Activated naive CD4-positive, alpha-beta T cell treated with anti-CD3 and anti-CD28 coated beads, Interleukin-2, amount 50 U/mL, for 24 hours (primary cell): ENCODE data around the gene DOCK10.
A peak's percentile ranks its signal among the peaks of the same experiment; 100 is the strongest.
"Not testable (repeated sequence)": the region's sequence is repeated elsewhere in the genome, so short reads cannot be mapped to it uniquely, and the experiment has no call there.

Experiments
- H3K27ac Mint-ChIP-seq: one replicate; pipeline ENCODE4 v1.8.0; 2021; ENCODE audit warnings: mild to moderate bottlenecking, mixed read lengths
- H3K27me3 Mint-ChIP-seq: one replicate; pipeline ENCODE4 v1.8.0; 2021; ENCODE audit warnings: mixed read lengths
- H3K36me3 Mint-ChIP-seq: one replicate; pipeline ENCODE4 v1.8.0; 2021; ENCODE audit warnings: mixed read lengths
- H3K4me1 Mint-ChIP-seq: one replicate; pipeline ENCODE4 v1.8.0; 2021; ENCODE audit warnings: mixed read lengths
- H3K4me3 Mint-ChIP-seq: one replicate; pipeline ENCODE4 v1.8.0; 2021; ENCODE audit warnings: mild to moderate bottlenecking, mixed read lengths
- H3K9me3 Mint-ChIP-seq: one replicate; pipeline ENCODE4 v1.8.0; 2021; ENCODE audit warnings: mixed read lengths

The DOCK10 gene

DNA sequence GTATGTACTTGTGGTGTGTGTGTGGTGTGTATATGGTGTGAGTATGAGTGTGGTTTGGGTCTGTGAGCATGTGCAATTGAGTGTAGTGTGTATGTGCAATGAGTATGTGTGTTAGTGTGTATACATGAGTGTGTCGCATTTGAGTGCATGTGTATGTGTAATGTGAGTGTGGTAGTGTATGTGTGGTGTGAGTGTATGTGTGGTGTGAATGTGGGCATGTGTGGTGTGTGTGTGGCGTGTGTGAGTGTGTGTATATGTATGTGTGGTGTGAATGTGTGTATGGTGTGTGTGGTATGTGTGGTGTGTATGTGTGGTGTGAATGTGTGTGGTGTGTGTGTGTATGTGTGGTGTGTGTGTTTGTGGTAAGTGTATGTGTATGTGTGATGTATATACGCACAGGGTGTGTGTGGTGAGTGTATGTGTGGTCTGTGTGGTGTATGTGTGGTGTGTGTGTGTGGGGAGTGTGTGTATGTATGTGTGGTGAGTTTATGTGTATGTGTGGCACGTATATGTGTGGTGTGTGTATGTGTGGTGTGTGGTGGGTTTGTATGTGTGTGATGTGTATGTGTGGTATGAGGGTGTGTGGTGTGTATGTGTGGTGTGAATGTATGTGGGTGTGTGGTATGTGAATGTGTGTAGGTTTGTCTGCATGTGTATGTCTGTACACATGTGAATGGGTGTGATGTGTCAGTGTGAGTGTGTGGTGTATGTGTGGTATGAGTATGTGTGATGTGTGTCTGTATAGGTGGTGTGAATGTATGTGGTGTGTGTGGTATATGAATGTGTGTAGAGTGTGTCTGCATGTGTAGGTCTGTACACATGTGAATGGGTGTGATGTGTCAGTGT is 123.4 kb downstream of the DOCK10 start:
- Mint-ChIP-seq H3K4me3 (no peak overlapping the region), H3K27ac (no peak overlapping the region), H3K9me3 (no peaks in the 10 kb centered on the region), H3K27me3 (no peaks in the 10 kb centered on the region), H3K36me3 (peaks cover 6% of the 10 kb centered on the region), H3K4me1 (peaks cover 21% of the 10 kb centered on the region)

- H3K4me3 Mint-ChIP-seq, H3K9me3 Mint-ChIP-seq, H3K27ac Mint-ChIP-seq: not testable (repeated sequence)
Measured at GRCh38 chr2:224917246-224917645, 125.0 kb downstream of the DOCK10 start.

DNA sequence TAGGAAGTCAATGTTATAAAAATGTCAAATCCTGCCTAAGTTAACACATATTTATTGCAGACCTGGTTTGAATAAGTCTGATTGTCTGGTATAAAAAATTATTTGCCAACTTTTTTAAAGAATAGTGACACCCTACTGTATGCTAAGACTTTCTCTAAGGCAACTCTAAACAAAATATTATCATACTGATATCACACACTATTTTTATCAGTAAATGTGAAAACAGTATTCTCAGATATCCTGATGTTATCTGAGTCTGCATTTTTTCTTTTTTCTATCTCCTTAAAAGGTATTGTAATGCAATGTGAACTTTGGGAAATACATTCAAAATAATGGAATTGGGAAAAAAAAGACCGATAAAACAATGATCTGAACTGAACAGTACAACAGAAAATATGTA is 127.1 kb downstream of the DOCK10 start:
- Mint-ChIP-seq H3K4me1 (peaks cover 33% of the 10 kb centered on the region), H3K27me3 (no peaks in the 10 kb centered on the region), H3K9me3 (no peaks in the 10 kb centered on the region), H3K36me3 (peaks cover 13% of the 10 kb centered on the region), H3K4me3 (no peak overlapping the region), H3K27ac (no peak overlapping the region)

More at GRCh38 chr2:224917246-224917645, 125.0 kb downstream of the DOCK10 start:
- not testable (repeated sequence) for H3K27me3 Mint-ChIP-seq, H3K36me3 Mint-ChIP-seq
- H3K4me1 Mint-ChIP-seq, result peaks cover 16% of the 10 kb centered on the region

DNA sequence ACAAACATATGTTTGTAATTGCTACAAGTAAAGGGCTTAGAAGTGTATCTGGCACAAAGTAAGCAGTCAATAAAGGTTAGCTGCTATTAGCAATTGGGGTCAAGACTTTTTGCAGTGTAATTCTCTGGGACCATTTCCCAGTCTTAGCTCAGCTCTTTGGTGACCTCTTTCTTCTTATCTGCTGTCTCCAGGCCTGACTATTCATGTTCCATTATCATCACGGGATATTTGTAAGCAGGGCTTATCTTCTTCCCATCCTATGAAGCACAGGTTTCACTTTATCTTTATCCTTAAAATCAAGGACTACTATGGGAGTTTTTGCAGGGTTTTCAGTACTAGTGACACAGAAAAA is 131.7 kb downstream of the DOCK10 start:
- no peaks in the 10 kb centered on the region for H3K9me3 Mint-ChIP-seq
- H3K27ac Mint-ChIP-seq, result peak overlapping the region; percentile 92
- peak overlapping the region; percentile 32 for H3K4me3 Mint-ChIP-seq
- H3K4me1 Mint-ChIP-seq, result peaks cover 69% of the 10 kb centered on the region
- H3K36me3 Mint-ChIP-seq, result peaks cover 34% of the 10 kb centered on the region
- no peaks in the 10 kb centered on the region for H3K27me3 Mint-ChIP-seq

- Mint-ChIP-seq H3K27ac (peak overlapping the region; percentile 92), H3K27me3 (no peaks in the 10 kb centered on the region), H3K4me3 (peak overlapping the region; percentile 32), H3K36me3 (peaks cover 34% of the 10 kb centered on the region), H3K4me1 (peaks cover 71% of the 10 kb centered on the region), H3K9me3 (no peaks in the 10 kb centered on the region)
Measured at GRCh38 chr2:224909885-224910573, 132.2 kb downstream of the DOCK10 start.

GRCh38 chr2:224908818-224909217 is 133.4 kb downstream of the DOCK10 start:
- Mint-ChIP-seq H3K36me3 (peaks cover 36% of the 10 kb centered on the region), H3K4me1 (peaks cover 82% of the 10 kb centered on the region), H3K27ac (peak overlapping the region; percentile 46), H3K4me3 (no peak overlapping the region), H3K27me3 (no peaks in the 10 kb centered on the region), H3K9me3 (no peaks in the 10 kb centered on the region)

- Mint-ChIP-seq H3K36me3 (peaks cover 32% of the 10 kb centered on the region), H3K4me1 (peaks cover 77% of the 10 kb centered on the region), H3K27ac (no peak overlapping the region), H3K4me3 (no peak overlapping the region), H3K9me3 (no peaks in the 10 kb centered on the region), H3K27me3 (no peaks in the 10 kb centered on the region)
Measured at GRCh38 chr2:224904381-224904780, 137.9 kb downstream of the DOCK10 start.

DNA sequence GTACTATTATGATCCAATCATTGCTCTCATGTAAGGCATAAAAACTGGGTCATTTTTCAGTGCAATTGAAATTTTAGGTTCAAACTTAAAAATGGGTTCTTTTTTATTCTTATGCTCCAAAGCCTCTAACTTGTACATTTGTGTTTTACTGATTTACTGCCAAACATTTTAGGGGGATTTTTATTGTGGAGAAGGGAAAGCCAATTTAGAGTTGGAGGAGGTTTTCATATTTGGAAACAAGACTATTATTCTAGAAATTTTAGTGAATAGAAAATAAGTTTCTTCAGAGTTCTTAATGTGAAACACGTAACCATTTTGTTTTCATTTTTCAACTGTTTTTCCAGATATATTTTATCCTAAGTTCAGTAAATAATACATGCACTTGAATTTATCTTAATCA is 138.6 kb downstream of the DOCK10 start:
- Mint-ChIP-seq H3K36me3 (peaks cover 29% of the 10 kb centered on the region), H3K9me3 (no peaks in the 10 kb centered on the region), H3K27ac (peak overlapping the region; percentile 87), H3K4me3 (no peak overlapping the region), H3K27me3 (no peaks in the 10 kb centered on the region), H3K4me1 (peaks cover 77% of the 10 kb centered on the region)

GRCh38 chr2:224901121-224901676 is 141.1 kb downstream of the DOCK10 start:
- Mint-ChIP-seq H3K36me3 (peaks cover 23% of the 10 kb centered on the region), H3K9me3 (no peaks in the 10 kb centered on the region), H3K4me1 (peaks cover 76% of the 10 kb centered on the region), H3K27ac (peak overlapping the region; percentile 59), H3K27me3 (no peaks in the 10 kb centered on the region), H3K4me3 (peak overlapping the region; percentile 31)

DNA sequence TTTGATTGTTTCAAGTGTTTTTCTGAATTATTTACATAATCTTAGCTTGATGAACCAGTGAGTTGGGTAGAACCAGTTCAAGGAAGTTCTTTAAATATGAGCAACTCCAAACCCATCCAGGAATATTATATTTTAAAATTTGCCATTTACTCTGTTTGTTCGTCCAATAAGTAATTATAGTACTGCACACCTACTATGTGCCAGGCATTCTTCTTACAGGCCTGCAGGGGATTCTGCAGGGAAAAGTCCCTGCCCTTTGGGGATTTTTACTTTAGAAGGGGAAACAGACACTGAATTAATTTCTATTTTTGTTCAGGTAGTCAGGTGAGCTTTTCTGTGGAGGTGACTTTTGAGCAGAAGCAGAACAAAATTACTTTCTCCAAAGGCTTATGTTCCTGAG is 146.9 kb downstream of the DOCK10 start:
- no peak overlapping the region for H3K27ac Mint-ChIP-seq
- no peaks in the 10 kb centered on the region for H3K9me3 Mint-ChIP-seq
- H3K36me3 Mint-ChIP-seq, result peaks cover 35% of the 10 kb centered on the region

DNA sequence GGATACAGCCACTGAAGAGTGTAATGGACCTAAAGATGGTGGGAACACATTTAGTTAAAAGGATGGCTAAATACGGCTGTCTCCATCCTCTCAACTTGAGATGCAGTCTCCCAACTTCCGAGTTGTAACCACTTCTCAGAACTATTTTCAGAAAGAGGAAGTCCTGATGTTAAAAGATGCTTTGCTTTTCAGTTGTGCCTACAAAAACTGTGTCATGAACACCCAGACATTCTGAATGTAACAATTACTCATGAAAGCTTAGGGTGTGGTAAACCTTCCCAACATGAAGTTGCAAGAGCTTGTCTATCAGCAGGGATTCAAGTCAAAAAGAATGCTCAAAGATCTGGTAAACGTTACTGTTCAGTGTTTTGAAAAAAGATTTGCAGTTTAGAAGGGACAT is 147.9 kb downstream of the DOCK10 start:
- Mint-ChIP-seq H3K4me1 (peaks cover 68% of the 10 kb centered on the region), H3K27ac (peak overlapping the region; percentile 88), H3K9me3 (no peaks in the 10 kb centered on the region), H3K4me3 (peak overlapping the region; percentile 13), H3K36me3 (peaks cover 38% of the 10 kb centered on the region), H3K27me3 (no peaks in the 10 kb centered on the region)

More for the DNA sequence above, 146.9 kb downstream of the DOCK10 start:
- no peak overlapping the region for H3K4me3 Mint-ChIP-seq
- H3K4me1 Mint-ChIP-seq, result peaks cover 66% of the 10 kb centered on the region
- no peaks in the 10 kb centered on the region for H3K27me3 Mint-ChIP-seq

GRCh38 chr2:224893848-224894247 is 148.4 kb downstream of the DOCK10 start:
- peaks cover 67% of the 10 kb centered on the region for H3K4me1 Mint-ChIP-seq

DNA sequence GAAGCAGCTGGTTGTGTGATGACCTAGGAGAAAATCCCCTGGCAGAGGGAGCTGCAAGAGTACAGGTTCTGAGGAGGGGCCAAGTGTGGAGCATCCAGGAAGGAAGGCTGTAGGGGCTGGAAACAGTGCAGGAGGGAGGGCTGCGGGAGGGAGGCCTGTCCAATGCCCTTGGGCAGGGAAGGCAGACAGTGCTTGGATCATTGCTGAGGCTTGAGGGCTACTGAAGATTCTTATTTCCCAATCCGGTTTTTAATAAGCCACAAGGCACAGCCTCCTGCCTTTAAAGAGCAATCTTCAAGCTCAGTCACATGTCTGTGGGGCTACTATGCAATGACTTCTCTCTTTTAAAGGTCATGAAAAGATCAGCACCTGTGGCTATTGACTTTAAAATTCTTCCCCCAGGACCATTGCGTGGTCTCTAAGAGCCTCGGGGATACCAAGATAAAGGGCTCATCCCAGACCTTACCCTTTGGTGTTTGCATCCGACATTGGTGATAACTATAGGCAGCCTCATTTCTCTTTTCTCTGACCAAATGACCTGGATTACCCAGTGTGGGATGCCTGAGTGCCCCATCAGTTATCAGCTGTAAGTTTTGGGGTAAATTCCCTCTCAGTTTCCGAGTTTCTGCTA is 149.6 kb downstream of the DOCK10 start:
- no peaks in the 10 kb centered on the region for H3K27me3 Mint-ChIP-seq
- no peak overlapping the region for H3K27ac Mint-ChIP-seq
- H3K36me3 Mint-ChIP-seq, result peaks cover 36% of the 10 kb centered on the region
- H3K4me3 Mint-ChIP-seq, result no peak overlapping the region
- peaks cover 61% of the 10 kb centered on the region for H3K4me1 Mint-ChIP-seq
- no peaks in the 10 kb centered on the region for H3K9me3 Mint-ChIP-seq

More at GRCh38 chr2:224893848-224894247, 148.4 kb downstream of the DOCK10 start:
- peaks cover 37% of the 10 kb centered on the region for H3K36me3 Mint-ChIP-seq
- no peaks in the 10 kb centered on the region for H3K9me3 Mint-ChIP-seq
- peak overlapping the region; percentile 13 for H3K4me3 Mint-ChIP-seq
- H3K27ac Mint-ChIP-seq, result peak overlapping the region; percentile 88
- no peaks in the 10 kb centered on the region for H3K27me3 Mint-ChIP-seq

GRCh38 chr2:224890372-224890771 is 151.9 kb downstream of the DOCK10 start:
- Mint-ChIP-seq H3K4me3 (no peak overlapping the region), H3K4me1 (peaks cover 60% of the 10 kb centered on the region), H3K9me3 (no peaks in the 10 kb centered on the region), H3K27ac (peak overlapping the region; percentile 33), H3K36me3 (peaks cover 35% of the 10 kb centered on the region), H3K27me3 (no peaks in the 10 kb centered on the region)

DNA sequence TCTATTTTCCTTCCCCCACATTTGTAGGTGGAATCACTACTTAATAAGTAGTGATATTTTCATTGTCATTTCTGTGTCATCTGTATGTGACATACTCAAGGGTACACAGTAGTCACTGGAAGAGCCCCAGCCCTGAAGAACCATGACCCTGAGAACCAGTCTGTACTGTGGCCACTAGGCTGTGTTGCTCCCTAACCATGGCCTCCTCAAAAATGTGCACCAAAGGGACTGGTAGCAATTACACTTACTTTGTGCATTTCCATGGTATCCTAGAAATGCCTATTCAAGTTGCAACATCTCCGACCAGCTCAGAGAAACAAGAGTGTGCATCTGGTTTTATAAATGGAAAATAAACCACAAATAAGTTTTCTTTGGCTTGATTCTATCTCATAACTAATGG is 155.1 kb downstream of the DOCK10 start:
- H3K4me1 Mint-ChIP-seq, result peaks cover 64% of the 10 kb centered on the region
- peaks cover 40% of the 10 kb centered on the region for H3K36me3 Mint-ChIP-seq

More for the DNA sequence above, 155.1 kb downstream of the DOCK10 start:
- Mint-ChIP-seq H3K27me3 (no peaks in the 10 kb centered on the region), H3K9me3 (no peaks in the 10 kb centered on the region), H3K4me3 (no peak overlapping the region), H3K27ac (peak overlapping the region; percentile 46)
